Activated CD4-positive, alpha-beta T cell treated with anti-CD3 and anti-CD28 coated beads, Interleukin-2, amount 10 ng/mL, durations not matched to agents 24 days and 14 days (primary cell): ENCODE results near the gene HDAC9. TPM values are rescaled to one million over a fixed set of nuclear protein-coding genes. Genes with fewer than 3 reads are reported as not detected.

ENCODE experiments used
- DNase-seq: peaks from one replicate; pipeline ENCODE4 v3.0.0; 2022
- H3K27ac Mint-ChIP-seq: one replicate; pipeline ENCODE4 v1.8.0; 2022; ENCODE audit warnings: mild to moderate bottlenecking, mixed read lengths
- H3K27me3 Mint-ChIP-seq: one replicate; pipeline ENCODE4 v1.8.0; 2022; ENCODE audit warnings: mixed read lengths
- H3K36me3 Mint-ChIP-seq: one replicate; pipeline ENCODE4 v1.8.0; 2022; ENCODE audit warnings: low read depth, mild to moderate bottlenecking, mixed read lengths
- H3K4me1 Mint-ChIP-seq: one replicate; pipeline ENCODE4 v1.8.0; 2021; ENCODE audit warnings: mixed read lengths
- H3K4me3 Mint-ChIP-seq: one replicate; pipeline ENCODE4 v1.8.0; 2022; ENCODE audit warnings: mild to moderate bottlenecking, moderate library complexity, mixed read lengths
- H3K9me3 Mint-ChIP-seq: one replicate; pipeline ENCODE4 v1.8.0; 2021; ENCODE audit warnings: mixed read lengths
- intact Hi-C: fragments of 100-400 bp; cut with micrococcal nuclease; formaldehyde crosslinking; loops from one replicate; pipeline ENCODE4 v1.15.1; 2023
- total RNA-seq: library from RNA; stranded (reverse); gene quantifications from 2 replicates; pipeline ENCODE4 v1.2.3, GENCODE V29; 2022

The HDAC9 gene
- total RNA-seq, 1 donor from 2014 or later: 3.0 TPM

GRCh38 chr7:18663321-18663720 lies 167.8 kb downstream of the HDAC9 start:
- intact Hi-C loops: loop anchor here (10.0 kb wide), 1 partner anchor 979 kb away; no protein-coding TSS in a partner anchor
- H3K4me1 Mint-ChIP-seq: peaks cover 3% of the 10 kb centered on the region
- no peak for DNase-seq
- H3K27ac Mint-ChIP-seq: no peak overlapping the region
- no peak overlapping the region for H3K4me3 Mint-ChIP-seq
- no peaks in the 10 kb centered on the region for H3K36me3 Mint-ChIP-seq
- peaks cover 2% of the 10 kb centered on the region for H3K27me3 Mint-ChIP-seq
- no peaks in the 10 kb centered on the region for H3K9me3 Mint-ChIP-seq

- intact Hi-C loops: loop anchor here (1.0 to 10.0 kb wide), 3 partner anchors 76 to 981 kb away; no protein-coding TSS in a partner anchor
- Mint-ChIP-seq H3K27me3 (peaks cover under 1% of the 10 kb centered on the region), H3K9me3 (no peaks in the 10 kb centered on the region), H3K36me3 (no peaks in the 10 kb centered on the region), H3K4me1 (peaks cover 3% of the 10 kb centered on the region), H3K27ac (no peak overlapping the region), H3K4me3 (no peak overlapping the region)
- peak; percentile 88 for DNase-seq
Measured at GRCh38 chr7:18666107-18666728, 170.7 kb downstream of the HDAC9 start.

GRCh38 chr7:18667466-18667865 lies 171.9 kb downstream of the HDAC9 start:
- no peaks in the 10 kb centered on the region for H3K36me3 Mint-ChIP-seq
- H3K4me1 Mint-ChIP-seq: peaks cover 3% of the 10 kb centered on the region
- intact Hi-C loops: loop anchor here (2.0 to 10.0 kb wide), 2 partner anchors 311 to 983 kb away; no protein-coding TSS in a partner anchor
- no peaks in the 10 kb centered on the region for H3K27me3 Mint-ChIP-seq
- H3K4me3 Mint-ChIP-seq: no peak overlapping the region
- H3K9me3 Mint-ChIP-seq: no peaks in the 10 kb centered on the region
- DNase-seq: no peak
- H3K27ac Mint-ChIP-seq: no peak overlapping the region

GRCh38 chr7:18671176-18671575 lies 175.6 kb downstream of the HDAC9 start:
- Mint-ChIP-seq H3K36me3 (no peaks in the 10 kb centered on the region), H3K27ac (no peak overlapping the region), H3K27me3 (peaks cover 2% of the 10 kb centered on the region), H3K4me1 (no peaks in the 10 kb centered on the region), H3K4me3 (no peak overlapping the region), H3K9me3 (no peaks in the 10 kb centered on the region)
- intact Hi-C loops: no loop called here
- no peak for DNase-seq

GRCh38 chr7:18675579-18675978 lies 180.0 kb downstream of the HDAC9 start:
- H3K27me3 Mint-ChIP-seq: peaks cover 2% of the 10 kb centered on the region
- H3K27ac Mint-ChIP-seq: no peak overlapping the region
- no peak overlapping the region for H3K4me3 Mint-ChIP-seq
- DNase-seq: no peak
- no peaks in the 10 kb centered on the region for H3K36me3 Mint-ChIP-seq
- intact Hi-C loops: no loop called here
- no peaks in the 10 kb centered on the region for H3K9me3 Mint-ChIP-seq
- H3K4me1 Mint-ChIP-seq: no peaks in the 10 kb centered on the region

- H3K9me3 Mint-ChIP-seq: no peaks in the 10 kb centered on the region
- H3K27me3 Mint-ChIP-seq: no peaks in the 10 kb centered on the region
- no peaks in the 10 kb centered on the region for H3K36me3 Mint-ChIP-seq
- no peak overlapping the region for H3K4me3 Mint-ChIP-seq
- DNase-seq: no peak
- intact Hi-C loops: no loop called here
- no peak overlapping the region for H3K27ac Mint-ChIP-seq
- H3K4me1 Mint-ChIP-seq: no peaks in the 10 kb centered on the region
Measured at GRCh38 chr7:18679261-18679660, 183.7 kb downstream of the HDAC9 start.

GRCh38 chr7:18680576-18680975 lies 185.0 kb downstream of the HDAC9 start:
- Mint-ChIP-seq H3K36me3 (no peaks in the 10 kb centered on the region), H3K27ac (no peak overlapping the region), H3K4me3 (no peak overlapping the region), H3K9me3 (no peaks in the 10 kb centered on the region), H3K27me3 (no peaks in the 10 kb centered on the region), H3K4me1 (peaks cover 4% of the 10 kb centered on the region)
- no peak for DNase-seq
- intact Hi-C loops: no loop called here

- DNase-seq: no peak
- no peaks in the 10 kb centered on the region for H3K27me3 Mint-ChIP-seq
- H3K4me3 Mint-ChIP-seq: no peak overlapping the region
- H3K36me3 Mint-ChIP-seq: no peaks in the 10 kb centered on the region
- peaks cover 4% of the 10 kb centered on the region for H3K4me1 Mint-ChIP-seq
- H3K27ac Mint-ChIP-seq: no peak overlapping the region
- H3K9me3 Mint-ChIP-seq: no peaks in the 10 kb centered on the region
- intact Hi-C loops: no loop called here
Measured at GRCh38 chr7:18684916-18685315, 189.4 kb downstream of the HDAC9 start.

GRCh38 chr7:18685971-18686370 lies 190.4 kb downstream of the HDAC9 start:
- Mint-ChIP-seq H3K4me3 (no peak overlapping the region), H3K9me3 (no peaks in the 10 kb centered on the region), H3K36me3 (no peaks in the 10 kb centered on the region), H3K27me3 (no peaks in the 10 kb centered on the region), H3K27ac (no peak overlapping the region), H3K4me1 (peaks cover 4% of the 10 kb centered on the region)
- no peak for DNase-seq
- intact Hi-C loops: no loop called here

- H3K27me3 Mint-ChIP-seq: no peaks in the 10 kb centered on the region
- H3K4me1 Mint-ChIP-seq: peaks cover 4% of the 10 kb centered on the region
- intact Hi-C loops: no loop called here
- H3K4me3 Mint-ChIP-seq: no peak overlapping the region
- no peaks in the 10 kb centered on the region for H3K9me3 Mint-ChIP-seq
- no peak overlapping the region for H3K27ac Mint-ChIP-seq
- no peaks in the 10 kb centered on the region for H3K36me3 Mint-ChIP-seq
- DNase-seq: no peak
Measured at GRCh38 chr7:18689551-18689950, 194.0 kb downstream of the HDAC9 start.

- no peaks in the 10 kb centered on the region for H3K36me3 Mint-ChIP-seq
- no peaks in the 10 kb centered on the region for H3K4me1 Mint-ChIP-seq
- no peak overlapping the region for H3K27ac Mint-ChIP-seq
- intact Hi-C loops: loop anchor here (10.0 kb wide), 1 partner anchor 361 kb away; no protein-coding TSS in a partner anchor
- H3K9me3 Mint-ChIP-seq: no peaks in the 10 kb centered on the region
- DNase-seq: no peak
- H3K4me3 Mint-ChIP-seq: no peak overlapping the region
- H3K27me3 Mint-ChIP-seq: no peaks in the 10 kb centered on the region
Measured at GRCh38 chr7:18693406-18693805, 197.9 kb downstream of the HDAC9 start.

- intact Hi-C loops: loop anchor here (10.0 kb wide), 1 partner anchor 361 kb away; no protein-coding TSS in a partner anchor
- Mint-ChIP-seq H3K4me1 (no peaks in the 10 kb centered on the region), H3K4me3 (no peak overlapping the region), H3K9me3 (no peaks in the 10 kb centered on the region), H3K36me3 (no peaks in the 10 kb centered on the region), H3K27me3 (no peaks in the 10 kb centered on the region), H3K27ac (no peak overlapping the region)
- no peak for DNase-seq
Measured at GRCh38 chr7:18693816-18694215, 198.3 kb downstream of the HDAC9 start.

GRCh38 chr7:18694484-18694883 lies 198.9 kb downstream of the HDAC9 start:
- H3K9me3 Mint-ChIP-seq: no peaks in the 10 kb centered on the region
- H3K27ac Mint-ChIP-seq: no peak overlapping the region
- H3K27me3 Mint-ChIP-seq: no peaks in the 10 kb centered on the region
- intact Hi-C loops: loop anchor here (10.0 kb wide), 1 partner anchor 360 kb away; no protein-coding TSS in a partner anchor
- no peaks in the 10 kb centered on the region for H3K4me1 Mint-ChIP-seq
- no peak overlapping the region for H3K4me3 Mint-ChIP-seq
- DNase-seq: no peak
- H3K36me3 Mint-ChIP-seq: no peaks in the 10 kb centered on the region

- Mint-ChIP-seq H3K27ac (no peak overlapping the region), H3K36me3 (no peaks in the 10 kb centered on the region), H3K27me3 (no peaks in the 10 kb centered on the region), H3K9me3 (no peaks in the 10 kb centered on the region), H3K4me1 (no peaks in the 10 kb centered on the region), H3K4me3 (no peak overlapping the region)
- DNase-seq: no peak
- intact Hi-C loops: loop anchor here (10.0 kb wide), 1 partner anchor 360 kb away; no protein-coding TSS in a partner anchor
Measured at GRCh38 chr7:18694911-18695310, 199.4 kb downstream of the HDAC9 start.
